SK-N-SH (cell line): ENCODE measurements around the gene BLOC1S1. TPM values are rescaled to one million over a fixed set of nuclear protein-coding genes. Genes with fewer than 3 reads are reported as not detected.

ENCODE experiments used
- CTCF ChIA-PET: fragments of 300-600, 350-600 bp; formaldehyde crosslinking; extraction: SDS; loops from one replicate; lab custom pipeline; 2021; lab: Yijun Ruan, JAX
- POLR2A ChIA-PET: fragments of 350-600 bp; sonication (Branson Sonifier 250); formaldehyde crosslinking; extraction: SDS; loops from one replicate; lab custom pipeline; 2020; ENCODE audit warnings: antibody characterized with exemption, inconsistent platforms; lab: Yijun Ruan, JAX
- DNase-seq: peaks from one replicate; pipeline ENCODE4 v3.0.0; 2012
- H2AFZ ChIP-seq: fragments of 200-600 bp; sonication (generic); 2 replicates; pipeline ENCODE4 v1.8.1; 2016; ENCODE audit warnings: antibody characterized with exemption, mild to moderate bottlenecking, low read depth
- H3F3A ChIP-seq: fragments of 200-600 bp; sonication (generic); replicated peaks from 2 replicates; pipeline ENCODE3; 2016; ENCODE audit warnings: antibody characterized with exemption, mild to moderate bottlenecking; ENCODE audit not compliant: insufficient read depth
- H3K27ac ChIP-seq, 2 experiments: fragments of 200-500 bp in 1 of 2; fragments of 200-600 bp in 1 of 2; sonication (Bioruptor generic) in 1 of 2; sonication (generic), shearing (Covaris generic) in 1 of 2; 2 replicates each; pipeline versions ENCODE4 v1.5.1 to v1.6.1; 2014 to 2016; ENCODE audit warnings: low read depth in 2 of 2, inconsistent platforms in 1 of 2, low read length in 1 of 2, mild to moderate bottlenecking in 1 of 2, mixed read lengths in 1 of 2
- H3K27me3 ChIP-seq: fragments of 200-600 bp; sonication (generic), shearing (Covaris generic); 2 replicates; pipeline ENCODE4 v1.6.1; 2016; ENCODE audit warnings: mixed run types; ENCODE audit not compliant: insufficient read depth
- H3K36me3 ChIP-seq, 2 experiments: fragments of 200-500 bp in 1 of 2; fragments of 200-600 bp in 1 of 2; sonication (Bioruptor generic) in 1 of 2; sonication (generic) in 1 of 2; replicated peaks in 1 of 2; 2 replicates each; pipeline versions ENCODE3 to v1.5.1; 2014 to 2016; ENCODE audit warnings: low read length in 1 of 2, mild to moderate bottlenecking in 1 of 2; ENCODE audit not compliant: insufficient read depth in 2 of 2, control insufficient read depth in 1 of 2
- H3K4me1 ChIP-seq, 2 experiments: fragments of 200-500 bp in 1 of 2; fragments of 200-600 bp in 1 of 2; sonication (Bioruptor generic) in 1 of 2; sonication (generic), shearing (Covaris generic) in 1 of 2; 2 replicates each; pipeline versions ENCODE4 v1.5.1 to v1.6.1; 2014 to 2016; ENCODE audit warnings: low read depth in 1 of 2, low read length in 1 of 2, mixed run types in 1 of 2; ENCODE audit not compliant: insufficient read depth in 2 of 2, control insufficient read depth in 1 of 2
- H3K4me2 ChIP-seq: fragments of 200-600 bp; sonication (generic), shearing (Covaris generic); 2 replicates; pipeline ENCODE4 v1.6.1; 2017; ENCODE audit warnings: mixed run types
- H3K4me3 ChIP-seq, 2 experiments: fragments of 200-500 bp in 1 of 2; fragments of 200-600 bp in 1 of 2; sonication (Bioruptor generic) in 1 of 2; sonication (generic), shearing (Covaris generic) in 1 of 2; 2 replicates each; pipeline versions ENCODE4 v1.5.1 to v1.8.1; 2014 to 2016; ENCODE audit warnings: low read depth in 2 of 2, inconsistent platforms in 1 of 2, low read length in 1 of 2, mild to moderate bottlenecking in 1 of 2, mixed read lengths in 1 of 2, moderate library complexity in 1 of 2
- H3K79me2 ChIP-seq: fragments of 200-600 bp; sonication (generic); 2 replicates; pipeline ENCODE4 v1.8.1; 2017; ENCODE audit warnings: mild to moderate bottlenecking; ENCODE audit not compliant: insufficient read depth
- H3K9ac ChIP-seq: fragments of 200-600 bp; sonication (generic); 2 replicates; pipeline ENCODE4 v1.6.1; 2017; ENCODE audit warnings: mixed run types
- H3K9me2 ChIP-seq: fragments of 200-600 bp; sonication (generic); 2 replicates; pipeline ENCODE4 v1.6.1; 2017; ENCODE audit warnings: mixed run types
- H3K9me3 ChIP-seq: fragments of 200-600 bp; sonication (generic); 2 replicates; pipeline ENCODE4 v1.6.1; 2017; ENCODE audit warnings: mixed run types, mild to moderate bottlenecking, moderate library complexity
- H4K20me1 ChIP-seq: fragments of 200-600 bp; sonication (generic); 2 replicates; pipeline ENCODE4 v1.6.1; 2017; ENCODE audit warnings: mild to moderate bottlenecking, mixed run types; ENCODE audit not compliant: insufficient read depth
- CHD2 ChIP-seq: fragments of 150-350 bp; IDR thresholded peaks from 2 replicates; pipeline ENCODE4 v1.6.1; 2018; ENCODE audit warnings: low read length; ENCODE audit not compliant: partially characterized antibody
- ELF1 ChIP-seq: IDR thresholded peaks from 2 replicates; pipeline ENCODE4 v1.4.0; 2012
- EP300 ChIP-seq, 2 experiments: IDR thresholded peaks; 2 replicates each; pipeline versions ENCODE4 v1.4.0 to v1.6.1; 2012; ENCODE audit warnings: borderline replicate concordance in 1 of 2, low read depth in 1 of 2, low read length in 1 of 2
- EZH2phosphoT487 ChIP-seq: fragments of 200-600 bp; sonication (generic); IDR thresholded peaks from 2 replicates; pipeline ENCODE4 v1.6.1; 2017; ENCODE audit warnings: low read depth, mixed run types, mild to moderate bottlenecking, antibody characterized with exemption, moderate library complexity, borderline replicate concordance
- GATA2 ChIP-seq: sonication (generic); formaldehyde crosslinking; IDR thresholded peaks from 2 replicates; pipeline ENCODE4 v1.5.0; 2020; ENCODE audit warnings: mild to moderate bottlenecking, missing genetic modification reagents
- NRF1 ChIP-seq: IDR thresholded peaks from 2 replicates; pipeline ENCODE4 v1.6.1; 2012; ENCODE audit warnings: low read depth, mild to moderate bottlenecking, low read length
- PBX3 ChIP-seq: IDR thresholded peaks from 2 replicates; pipeline ENCODE4; 2012
- RCOR1 ChIP-seq: fragments of 150-350 bp; IDR thresholded peaks from 2 replicates; pipeline ENCODE4 v1.6.1; 2017; ENCODE audit warnings: antibody characterized with exemption, low read length
- REST ChIP-seq: IDR thresholded peaks from 2 replicates; pipeline ENCODE4 v1.6.1; 2012; ENCODE audit warnings: mild to moderate bottlenecking, low read depth, low read length, moderate library complexity
- TCF12 ChIP-seq: IDR thresholded peaks from 2 replicates; pipeline ENCODE4 v1.4.0; 2012
- YY1 ChIP-seq: IDR thresholded peaks from 2 replicates; pipeline ENCODE4 v1.4.0; 2012; ENCODE audit warnings: low read depth, mild to moderate bottlenecking
- WGBS: methylation state at CpG from one replicate; pipeline ENCODE4 v1.1.6; 2017; ENCODE audit warnings: low lambda C conversion rate; 5-methylcytosine and 5-hydroxymethylcytosine counted together
- polyA plus RNA-seq, 3 experiments: library from polyadenylated mRNA; depleted of rRNA; stranded (reverse); fragments of >200 nt; gene quantifications; 2 replicates each; pipeline ENCODE4 v1.2.3, GENCODE V29; 2012
- small RNA-seq, 7 experiments: library from RNA; depleted of rRNA; stranded (forward); fragments of <200 nt; gene quantifications; one replicate each; pipeline ENCODE3, GENCODE V24; 2012

The BLOC1S1 gene
- polyA plus RNA-seq, 1 of the 3 experiments (the other 2 are of a cell fraction) = 331 TPM

GRCh38 chr12:55767156-55767555 is 51.3 kb downstream of the BLOC1S1 start:
- WGBS = 100% methylated on average over 4 of the region's 4 CpGs
- Histone ChIP-seq H3K4me3 (no peak overlapping the region), H4K20me1 (no peaks in the 10 kb centered on the region), H3K9ac (no peak overlapping the region), H3K4me1 (peaks cover 0 to 2% of the 10 kb centered on the region in 2 experiments; a peak in 1 of 4 replicates), H3F3A (no peaks in the 10 kb centered on the region), H3K4me2 (no peak overlapping the region), H3K27me3 (no peaks in the 10 kb centered on the region), H3K36me3 (peaks cover 22 to 45% of the 10 kb centered on the region in 2 experiments), H3K79me2 (peaks cover 19% of the 10 kb centered on the region; the same call in 1 of the 2 replicates), H3K9me2 (no peaks in the 10 kb centered on the region), H3K27ac (no peak overlapping the region), H2AFZ (no peak overlapping the region), H3K9me3 (no peaks in the 10 kb centered on the region)
- POLR2A ChIA-PET = no interaction called here
- CTCF ChIA-PET = interaction anchor here (1.2 to 1.8 kb wide), 3 partner anchors 14 to 172 kb away, joined by 4 to 7 read pairs (median 4); no protein-coding TSS in a partner anchor
- DNase-seq = no peak
- no peak for TF ChIP-seq TCF12
- no peak for TF ChIP-seq NRF1
- TF ChIP-seq YY1 = no peak
- TF ChIP-seq RCOR1 = no peak
- no peak for TF ChIP-seq ELF1
- TF ChIP-seq PBX3 = no peak
- no peak for TF ChIP-seq EZH2phosphoT487
- no peak for TF ChIP-seq EP300 (IDR thresholded peaks at IDR 0.05; ENCODE audit: borderline replicate concordance in 1 of 2, low read depth in 1 of 2, low read length in 1 of 2)
- TF ChIP-seq REST = no peak
- no peak for TF ChIP-seq CHD2
- no peak for TF ChIP-seq GATA2 (CRISPR knock-in tag)

Small RNAs within 50 kb of the gene (small RNA-seq; reads per million reads assigned to genes)
- gene AC009779.1 (0 to 2.1 (median 0) reads per million in 7 experiments), gene RF00017 (0 reads per million in 7 experiments)

Other genes starting within 250 kb of the BLOC1S1 start
- not detected in 2 replicates for gene OR6C70, start 245.9 kb upstream of the BLOC1S1 start, polyA plus RNA-seq (2012; rRNA removed)
- gene OR6C68, start 223.7 kb upstream of the BLOC1S1 start, polyA plus RNA-seq (2012; rRNA removed) = not detected in 2 replicates
- not detected in 2 replicates for gene OR6C4, start 166.4 kb upstream of the BLOC1S1 start, polyA plus RNA-seq (2012; rRNA removed)
- gene OR2AP1, start 143.6 kb upstream of the BLOC1S1 start, polyA plus RNA-seq (2012; rRNA removed) = not detected in 2 replicates
- gene OR10P1, start 79.2 kb upstream of the BLOC1S1 start, polyA plus RNA-seq (2012; rRNA removed) = not detected in 2 replicates
- gene ITGA7, start 8.1 kb upstream of the BLOC1S1 start, polyA plus RNA-seq (2012; rRNA removed) = 17.6 and 19.7 TPM in 2 replicates
- 5.2 and 5.4 TPM in 2 replicates for gene RDH5, start 4.3 kb downstream of the BLOC1S1 start, polyA plus RNA-seq (2012; rRNA removed)
- gene CD63, start 13.0 kb downstream of the BLOC1S1 start, polyA plus RNA-seq (2012; rRNA removed) = 1,022 and 1,465 TPM in 2 replicates
- 6.9 and 9.4 TPM in 2 replicates for gene GDF11, start 27.1 kb downstream of the BLOC1S1 start, polyA plus RNA-seq (2012; rRNA removed)
- 65.8 and 66.9 TPM in 2 replicates for gene SARNP, start 101.7 kb downstream of the BLOC1S1 start, polyA plus RNA-seq (2012; rRNA removed)
- gene ORMDL2, start 102.0 kb downstream of the BLOC1S1 start, polyA plus RNA-seq (2012; rRNA removed) = 35.2 and 37.3 TPM in 2 replicates
- gene DNAJC14, start 113.5 kb downstream of the BLOC1S1 start, polyA plus RNA-seq (2012; rRNA removed) = 11.0 and 15.4 TPM in 2 replicates
- gene MMP19, start 126.9 kb downstream of the BLOC1S1 start, polyA plus RNA-seq (2012; rRNA removed) = 5.7 and 6.8 TPM in 2 replicates
- 36.0 and 36.3 TPM in 2 replicates for gene PYM1, start 211.8 kb downstream of the BLOC1S1 start, polyA plus RNA-seq (2012; rRNA removed)
- 74.6 and 75.9 TPM in 2 replicates for gene DGKA, start 215.1 kb downstream of the BLOC1S1 start, polyA plus RNA-seq (2012; rRNA removed)
- gene PMEL, start 250.0 kb downstream of the BLOC1S1 start, polyA plus RNA-seq (2012; rRNA removed) = 1.8 and 2.7 TPM in 2 replicates